ENCODE data around the gene MYL2. TPM values are rescaled to one million over a fixed set of nuclear protein-coding genes. Genes with fewer than 3 reads are reported as not detected.
A peak's percentile ranks its signal among the peaks of the same experiment; 100 is the strongest.

The MYL2 gene
- total and polyA plus RNA-seq, 9 of the 15 experiments (the other 6 are each of a cell fraction or from before 2014, with no cell fraction given) = not detected

DNA sequence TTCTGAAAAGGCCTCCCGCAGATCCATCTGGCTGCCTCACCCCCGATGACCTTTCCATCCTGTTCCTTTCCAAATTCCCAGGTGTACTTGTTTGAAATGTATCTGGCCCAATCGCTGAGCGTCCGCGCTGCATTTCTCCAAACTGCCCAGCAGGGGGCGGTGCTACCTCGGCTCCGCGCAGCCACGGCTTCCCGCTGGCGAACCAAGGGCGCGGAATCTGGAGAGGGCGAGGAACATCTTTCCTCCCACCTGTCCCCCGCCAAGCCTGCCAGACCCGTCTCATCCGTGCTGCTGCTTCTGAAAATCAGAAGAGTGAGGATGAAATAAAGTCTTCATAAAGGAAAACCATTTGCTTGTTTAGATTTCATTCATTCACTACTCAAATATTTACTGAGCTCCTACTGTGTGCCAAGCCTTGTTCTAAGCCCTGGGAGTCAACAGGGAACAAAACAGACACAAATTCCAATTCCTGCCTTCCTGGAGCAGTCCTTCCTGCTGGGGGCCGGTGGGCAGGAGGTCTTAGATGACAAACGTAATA lies 16.8 kb upstream of the MYL2 start (continued):
- TF ChIP-seq, protein P1, sequence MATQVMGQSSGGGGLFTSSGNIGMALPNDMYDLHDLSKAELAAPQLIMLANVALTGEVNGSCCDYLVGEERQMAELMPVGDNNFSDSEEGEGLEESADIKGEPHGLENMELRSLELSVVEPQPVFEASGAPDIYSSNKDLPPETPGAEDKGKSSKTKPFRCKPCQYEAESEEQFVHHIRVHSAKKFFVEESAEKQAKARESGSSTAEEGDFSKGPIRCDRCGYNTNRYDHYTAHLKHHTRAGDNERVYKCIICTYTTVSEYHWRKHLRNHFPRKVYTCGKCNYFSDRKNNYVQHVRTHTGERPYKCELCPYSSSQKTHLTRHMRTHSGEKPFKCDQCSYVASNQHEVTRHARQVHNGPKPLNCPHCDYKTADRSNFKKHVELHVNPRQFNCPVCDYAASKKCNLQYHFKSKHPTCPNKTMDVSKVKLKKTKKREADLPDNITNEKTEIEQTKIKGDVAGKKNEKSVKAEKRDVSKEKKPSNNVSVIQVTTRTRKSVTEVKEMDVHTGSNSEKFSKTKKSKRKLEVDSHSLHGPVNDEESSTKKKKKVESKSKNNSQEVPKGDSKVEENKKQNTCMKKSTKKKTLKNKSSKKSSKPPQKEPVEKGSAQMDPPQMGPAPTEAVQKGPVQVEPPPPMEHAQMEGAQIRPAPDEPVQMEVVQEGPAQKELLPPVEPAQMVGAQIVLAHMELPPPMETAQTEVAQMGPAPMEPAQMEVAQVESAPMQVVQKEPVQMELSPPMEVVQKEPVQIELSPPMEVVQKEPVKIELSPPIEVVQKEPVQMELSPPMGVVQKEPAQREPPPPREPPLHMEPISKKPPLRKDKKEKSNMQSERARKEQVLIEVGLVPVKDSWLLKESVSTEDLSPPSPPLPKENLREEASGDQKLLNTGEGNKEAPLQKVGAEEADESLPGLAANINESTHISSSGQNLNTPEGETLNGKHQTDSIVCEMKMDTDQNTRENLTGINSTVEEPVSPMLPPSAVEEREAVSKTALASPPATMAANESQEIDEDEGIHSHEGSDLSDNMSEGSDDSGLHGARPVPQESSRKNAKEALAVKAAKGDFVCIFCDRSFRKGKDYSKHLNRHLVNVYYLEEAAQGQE (IDR thresholded peaks at IDR 0.05; ENCODE audit: borderline replicate concordance) = peak; percentile 49
- TF ChIP-seq, protein P1 (CRISPR knock-in tag; IDR thresholded peaks at IDR 0.05; ENCODE audit: low read depth) = no peak
- 0 out of 2 replicates have a peak, but pooled peaks have one; percentile 24 for TF ChIP-seq BMI1 (IDR thresholded peaks at IDR 0.05; ENCODE audit: low read length)
- TF ChIP-seq FOXK2 (conservative IDR thresholded peaks at IDR 0.05 in 1 of 2, IDR thresholded peaks at IDR 0.05 in 1 of 2; ENCODE audit: low read depth in 2 of 2) = no peak
- TF ChIP-seq CBX2 (IDR thresholded peaks at IDR 0.05; ENCODE audit: insufficient read depth, low read length, poor library complexity, severe bottlenecking) = no peak
- peak; percentile 53 for TF ChIP-seq SMC3 (conservative IDR thresholded peaks at IDR 0.05; ENCODE audit: insufficient read depth, low read depth, low read length)
- no peak for TF ChIP-seq PURB (CRISPR knock-in tag; IDR thresholded peaks at IDR 0.05; ENCODE audit: low read depth)
- TF ChIP-seq TEAD4 (IDR thresholded peaks at IDR 0.05; ENCODE audit: low read length) = no peak
- no peak for TF ChIP-seq TEAD4 (CRISPR knock-in tag; IDR thresholded peaks at IDR 0.05; ENCODE audit: borderline replicate concordance)
- no peak for TF ChIP-seq BACH1 (tag; IDR thresholded peaks at IDR 0.05)
- no peak for TF ChIP-seq TAF1 (IDR thresholded peaks at IDR 0.05; ENCODE audit: control insufficient read depth, extremely low read depth, insufficient read depth, low read length, severe bottlenecking)
- no peak for TF ChIP-seq MED1 (CRISPR knock-in tag; IDR thresholded peaks at IDR 0.05; ENCODE audit: borderline replicate concordance)
- no peak for TF ChIP-seq ZBTB33 (CRISPR knock-in tag; IDR thresholded peaks at IDR 0.05)
- TF ChIP-seq RBBP5 (IDR thresholded peaks at IDR 0.05; ENCODE audit: borderline replicate concordance, insufficient read depth, low read length, poor library complexity, severe bottlenecking) = no peak
- TF ChIP-seq, protein P2, sequence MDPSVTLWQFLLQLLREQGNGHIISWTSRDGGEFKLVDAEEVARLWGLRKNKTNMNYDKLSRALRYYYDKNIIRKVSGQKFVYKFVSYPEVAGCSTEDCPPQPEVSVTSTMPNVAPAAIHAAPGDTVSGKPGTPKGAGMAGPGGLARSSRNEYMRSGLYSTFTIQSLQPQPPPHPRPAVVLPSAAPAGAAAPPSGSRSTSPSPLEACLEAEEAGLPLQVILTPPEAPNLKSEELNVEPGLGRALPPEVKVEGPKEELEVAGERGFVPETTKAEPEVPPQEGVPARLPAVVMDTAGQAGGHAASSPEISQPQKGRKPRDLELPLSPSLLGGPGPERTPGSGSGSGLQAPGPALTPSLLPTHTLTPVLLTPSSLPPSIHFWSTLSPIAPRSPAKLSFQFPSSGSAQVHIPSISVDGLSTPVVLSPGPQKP (CRISPR knock-in tag; IDR thresholded peaks at IDR 0.05) = no peak
